HEK293 (cell line): Measurements from ENCODE around the gene KRT8.
A peak's percentile ranks its signal among the peaks of the same experiment; 100 is the strongest.

ENCODE experiments used
- CTCF ChIA-PET: fragments of 350-600 bp; formaldehyde crosslinking; extraction: SDS; loops from one replicate; lab custom pipeline; 2021; ENCODE audit warnings: antibody characterized with exemption; lab: Yijun Ruan, JAX
- POLR2A ChIA-PET: fragments of 300-600 bp; formaldehyde crosslinking; extraction: SDS; loops from one replicate; lab custom pipeline; 2020; ENCODE audit warnings: antibody characterized with exemption, inconsistent platforms; lab: Yijun Ruan, JAX
- H3K27ac ChIP-seq: fragments of 200-500 bp; sonication (Bioruptor generic); 2 replicates; pipeline ENCODE4 v1.5.1; 2014; ENCODE audit warnings: low read depth, low read length, control low read depth, inconsistent platforms; ENCODE audit errors: extremely low read depth
- H3K36me3 ChIP-seq, 2 experiments: fragments of 200-500 bp in 1 of 2; sonication (Bioruptor generic) in 1 of 2; 1 replicate in 1 of 2; 2 replicates in 1 of 2; pipeline ENCODE4 v1.5.1; 2014 to 2017; ENCODE audit warnings: inconsistent platforms in 2 of 2, low read length in 2 of 2; ENCODE audit not compliant: control insufficient read depth in 2 of 2, insufficient read depth in 1 of 2
- H3K4me1 ChIP-seq: fragments of 200-500 bp; sonication (Bioruptor generic); 2 replicates; pipeline ENCODE4 v1.5.1; 2014; ENCODE audit warnings: mild to moderate bottlenecking, low read length, inconsistent platforms; ENCODE audit not compliant: control insufficient read depth, insufficient read depth
- H3K4me3 ChIP-seq: 2 replicates; pipeline ENCODE4 v1.5.1; 2011; ENCODE audit warnings: low read depth, mild to moderate bottlenecking, control low read depth, low read length, moderate library complexity
- H3K9me3 ChIP-seq: fragments of 200-500 bp; sonication (Bioruptor generic); 2 replicates; pipeline ENCODE4 v1.5.1; 2014; ENCODE audit warnings: low read depth, low read length, inconsistent platforms; ENCODE audit not compliant: control insufficient read depth, insufficient read depth
- BCL6B ChIP-seq: fragments of 450-650 bp; formaldehyde crosslinking; IDR thresholded peaks from 2 replicates; pipeline ENCODE4 v1.5.1; 2017; ENCODE audit warnings: missing biosample characterization, missing genetic modification characterization
- GLIS1 ChIP-seq: fragments of 450-650 bp; formaldehyde crosslinking; IDR thresholded peaks from 2 replicates; pipeline ENCODE4 v1.5.1; 2016; ENCODE audit warnings: missing biosample characterization, missing genetic modification characterization
- PRDM10 ChIP-seq: fragments of 450-650 bp; formaldehyde crosslinking; IDR thresholded peaks from 2 replicates; pipeline ENCODE4 v1.5.1; 2016; ENCODE audit warnings: missing biosample characterization, missing genetic modification characterization
- SCRT1 ChIP-seq: fragments of 450-650 bp; formaldehyde crosslinking; IDR thresholded peaks from 2 replicates; pipeline ENCODE4 v1.5.1; 2016; ENCODE audit warnings: missing biosample characterization, missing genetic modification characterization, borderline replicate concordance
- SCRT2 ChIP-seq: fragments of 450-650 bp; formaldehyde crosslinking; IDR thresholded peaks from 2 replicates; pipeline ENCODE4 v1.5.1; 2016; ENCODE audit warnings: missing biosample characterization, missing genetic modification characterization
- WT1 ChIP-seq: fragments of 450-650 bp; formaldehyde crosslinking; IDR thresholded peaks from 2 replicates; pipeline ENCODE4 v1.5.1; 2016; ENCODE audit warnings: missing biosample characterization, missing genetic modification characterization
- ZBTB1 ChIP-seq: fragments of 450-650 bp; formaldehyde crosslinking; IDR thresholded peaks from 2 replicates; pipeline ENCODE4 v1.5.1; 2016; ENCODE audit warnings: missing biosample characterization, missing genetic modification characterization
- ZBTB20 ChIP-seq: fragments of 450-650 bp; formaldehyde crosslinking; IDR thresholded peaks from 2 replicates; pipeline ENCODE4 v1.5.1; 2016; ENCODE audit warnings: missing biosample characterization, missing genetic modification characterization
- ZFP41 ChIP-seq: fragments of 450-650 bp; formaldehyde crosslinking; IDR thresholded peaks from 2 replicates; pipeline ENCODE4 v1.5.1; 2016; ENCODE audit warnings: missing biosample characterization, missing genetic modification characterization, borderline replicate concordance
- ZFP69B ChIP-seq: fragments of 450-650 bp; formaldehyde crosslinking; IDR thresholded peaks from 2 replicates; pipeline ENCODE4 v1.5.1; 2016; ENCODE audit warnings: missing biosample characterization, missing genetic modification characterization
- ZNF132 ChIP-seq: fragments of 450-650 bp; formaldehyde crosslinking; IDR thresholded peaks from 2 replicates; pipeline ENCODE4 v1.5.1; 2017; ENCODE audit warnings: missing biosample characterization, missing genetic modification characterization, borderline replicate concordance
- ZNF140 ChIP-seq: fragments of 450-650 bp; formaldehyde crosslinking; IDR thresholded peaks from 2 replicates; pipeline ENCODE4 v1.5.1; 2016; ENCODE audit warnings: missing biosample characterization, missing genetic modification characterization
- ZNF148 ChIP-seq: fragments of 450-650 bp; formaldehyde crosslinking; IDR thresholded peaks from 2 replicates; pipeline ENCODE4 v1.5.0; 2017; ENCODE audit warnings: missing biosample characterization, missing genetic modification characterization, borderline replicate concordance
- ZNF16 ChIP-seq: fragments of 450-650 bp; formaldehyde crosslinking; IDR thresholded peaks from 2 replicates; pipeline ENCODE4 v1.5.1; 2016; ENCODE audit warnings: low read depth, missing biosample characterization, missing genetic modification characterization
- ZNF2 ChIP-seq: fragments of 450-650 bp; formaldehyde crosslinking; IDR thresholded peaks from 2 replicates; pipeline ENCODE4 v1.5.1; 2016; ENCODE audit warnings: missing biosample characterization, missing genetic modification characterization
- ZNF335 ChIP-seq: fragments of 450-650 bp; formaldehyde crosslinking; conservative IDR thresholded peaks from 2 replicates; pipeline ENCODE4 v1.5.1; 2016; ENCODE audit warnings: missing biosample characterization, missing genetic modification characterization
- ZNF341 ChIP-seq: fragments of 450-650 bp; formaldehyde crosslinking; IDR thresholded peaks from 2 replicates; pipeline ENCODE4; 2016; ENCODE audit warnings: low read depth, missing biosample characterization, missing genetic modification characterization
- ZNF692 ChIP-seq: fragments of 450-650 bp; formaldehyde crosslinking; IDR thresholded peaks from 2 replicates; pipeline ENCODE4 v1.5.1; 2016; ENCODE audit warnings: missing biosample characterization, missing genetic modification characterization
- ZNF777 ChIP-seq: fragments of 450-650 bp; formaldehyde crosslinking; IDR thresholded peaks from 2 replicates; pipeline ENCODE4 v1.5.1; 2017; ENCODE audit warnings: missing biosample characterization, missing genetic modification characterization, borderline replicate concordance
- ZNF791 ChIP-seq: fragments of 450-650 bp; formaldehyde crosslinking; IDR thresholded peaks from 2 replicates; pipeline ENCODE4 v1.5.1; 2016; ENCODE audit warnings: missing biosample characterization, missing genetic modification characterization
- ZSCAN16 ChIP-seq: fragments of 450-650 bp; formaldehyde crosslinking; IDR thresholded peaks from 2 replicates; pipeline ENCODE4 v1.5.1; 2016; ENCODE audit warnings: missing biosample characterization, missing genetic modification characterization
- ZXDB ChIP-seq: fragments of 450-650 bp; formaldehyde crosslinking; IDR thresholded peaks from 2 replicates; pipeline ENCODE4 v1.5.1; 2016; ENCODE audit warnings: missing biosample characterization, missing genetic modification characterization

Gene KRT8

GRCh38 chr12:52925717-52926595 lies 21.1 kb upstream of the KRT8 start:
- Histone ChIP-seq H3K9me3 (no peaks in the 10 kb centered on the region), H3K36me3 (no peaks in the 10 kb centered on the region), H3K27ac (peak overlapping the region; percentile 28), H3K4me1 (peaks cover 17% of the 10 kb centered on the region), H3K4me3 (no peak overlapping the region)
- ChIA-PET CTCF (interaction anchor here (0.7 to 2.1 kb wide), 8 partner anchors 9 to 681 kb away, joined by 3 to 19 read pairs (median 6); no protein-coding TSS in a partner anchor), POLR2A (interaction anchor here (0.5 to 4.1 kb wide), 16 partner anchors 10 to 80 kb away, joined by 3 to 71 read pairs (median 4); partner anchors contain the start of genes EIF4B, KRT18 and KRT8)
- peak; percentile 79 for TF ChIP-seq SCRT2 (tag by site-specific recombination)
- 0 out of 2 replicates have a peak, but pooled peaks have one; percentile 17 for TF ChIP-seq ZNF335 (tag by site-specific recombination)
- 0 out of 2 replicates have a peak, but pooled peaks have one; percentile 21 for TF ChIP-seq ZBTB20 (tag by site-specific recombination)
- no peak for TF ChIP-seq ZNF2 (tag by site-specific recombination)
- TF ChIP-seq WT1 (tag by site-specific recombination) = peak; percentile 53
- TF ChIP-seq SCRT1 (tag by site-specific recombination) = peak; percentile 71; the same call in 1 of the 2 replicates
- TF ChIP-seq ZNF341 = peak; percentile 26
- no peak for TF ChIP-seq ZNF777 (tag by site-specific recombination)

- Histone ChIP-seq H3K4me3 (no peak overlapping the region), H3K4me1 (peaks cover 17% of the 10 kb centered on the region), H3K36me3 (no peaks in the 10 kb centered on the region), H3K9me3 (no peaks in the 10 kb centered on the region), H3K27ac (peak overlapping the region; percentile 28)
- POLR2A ChIA-PET = interaction anchor here (0.5 to 4.1 kb wide), 12 partner anchors 9 to 81 kb away, joined by 3 to 71 read pairs (median 6); partner anchors contain the start of genes EIF4B, KRT18 and KRT8
- CTCF ChIA-PET = interaction anchor here (0.6 to 2.1 kb wide), 6 partner anchors 9 to 56 kb away, joined by 4 to 19 read pairs (median 5); no protein-coding TSS in a partner anchor
- TF ChIP-seq BCL6B (tag by site-specific recombination) = no peak
- TF ChIP-seq ZNF692 (tag by site-specific recombination) = peak; percentile 89
- TF ChIP-seq ZNF148 (tag by site-specific recombination) = no peak
- no peak for TF ChIP-seq ZNF140 (tag by site-specific recombination)
- no peak for TF ChIP-seq ZNF16
- no peak for TF ChIP-seq ZNF791
- no peak for TF ChIP-seq ZFP41 (tag by site-specific recombination)
- TF ChIP-seq ZXDB (tag by site-specific recombination) = peak; percentile 64
- no peak for TF ChIP-seq ZNF132 (tag by site-specific recombination)
- TF ChIP-seq GLIS1 = peak; percentile 70
- no peak for TF ChIP-seq ZSCAN16 (tag by site-specific recombination)
- TF ChIP-seq ZBTB1 (tag by site-specific recombination) = no peak
- TF ChIP-seq PRDM10 (tag by site-specific recombination) = peak; percentile 67
- TF ChIP-seq ZFP69B (tag by site-specific recombination) = peak; percentile 67
Measured at GRCh38 chr12:52924764-52925716, 20.2 kb upstream of the KRT8 start.
